GM18861 (cell line): ENCODE results near the gene ATG2B.

Experiments
- ATAC-seq: cut with Tn5 transposase; IDR thresholded peaks from one replicate; pipeline ENCODE4 v1.9.1; 2021; ENCODE audit not compliant: unreplicated experiment

ATG2B gene

DNA sequence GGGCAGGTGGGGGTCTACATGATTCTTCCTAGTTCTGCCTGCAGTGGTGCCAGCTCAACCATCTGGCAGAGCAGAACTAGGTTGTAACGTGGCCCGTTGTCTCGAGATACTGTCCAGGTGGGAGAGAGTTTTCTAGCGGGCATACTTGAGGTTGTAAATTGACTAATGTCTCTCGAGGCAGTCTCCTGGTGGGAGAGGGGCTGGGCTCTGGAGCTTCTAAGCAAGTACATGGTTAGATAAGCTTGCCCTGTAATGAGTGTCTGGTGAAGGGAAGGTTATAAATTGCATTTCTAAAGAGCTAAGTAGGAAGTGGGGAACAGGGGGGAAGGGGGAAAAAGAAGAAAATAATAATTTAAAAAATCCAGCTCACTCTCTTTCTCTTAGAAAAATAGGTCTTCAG is 89.0 kb downstream of the ATG2B start:
- no peak for ATAC-seq

DNA sequence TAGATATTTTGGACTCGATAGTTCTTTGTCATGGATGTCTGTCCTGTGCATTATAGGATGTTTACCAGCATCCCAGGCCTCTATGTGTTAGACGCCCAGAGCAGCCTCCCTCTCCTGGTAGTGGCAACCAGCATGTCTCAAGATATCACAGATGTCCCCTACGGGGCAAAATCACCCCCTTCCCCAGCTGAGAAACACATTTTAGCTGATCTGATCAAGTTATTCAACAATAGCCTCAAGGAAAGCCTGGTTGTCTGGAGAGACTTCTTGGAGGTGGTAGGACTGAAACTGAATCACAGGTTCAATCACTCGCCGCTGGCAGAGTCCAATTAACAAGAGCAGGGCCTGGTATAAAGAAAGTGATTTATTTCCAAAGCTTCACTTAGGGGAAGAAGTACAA is 89.5 kb downstream of the ATG2B start:
- no peak for ATAC-seq

DNA sequence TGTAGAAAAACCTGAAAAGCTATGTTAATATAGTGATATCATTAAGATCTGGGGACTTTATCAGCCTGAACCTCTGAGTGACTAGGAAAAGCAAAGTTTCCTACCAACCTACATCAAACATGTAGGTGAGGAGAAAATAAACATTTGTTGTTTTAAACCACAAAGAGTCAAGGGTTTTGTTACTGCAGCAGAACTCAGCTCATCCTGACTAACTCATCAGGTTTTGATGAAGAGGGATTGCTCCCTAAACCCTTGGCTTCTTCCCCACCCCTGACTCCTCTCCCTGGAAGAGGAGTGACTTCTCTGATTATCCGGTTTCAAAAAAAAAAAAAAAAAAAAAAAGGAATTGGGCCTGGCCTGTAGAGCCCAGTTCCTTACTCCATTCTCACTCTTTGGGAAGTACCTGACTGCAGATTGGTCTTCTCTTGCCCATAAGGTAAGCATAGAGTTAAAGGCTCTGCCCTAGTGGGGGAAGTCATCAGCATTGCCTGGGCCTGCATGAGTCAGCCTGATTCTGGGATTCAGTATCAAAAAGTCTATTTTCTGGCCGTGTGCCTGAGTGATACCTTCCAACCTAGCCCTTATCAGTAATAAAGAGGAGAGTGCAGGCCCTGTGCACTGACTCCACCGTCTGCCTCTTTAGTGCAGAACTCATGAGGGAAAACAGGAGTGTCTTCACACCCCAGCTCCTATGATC is 90.2 kb downstream of the ATG2B start:
- no peak for ATAC-seq

DNA sequence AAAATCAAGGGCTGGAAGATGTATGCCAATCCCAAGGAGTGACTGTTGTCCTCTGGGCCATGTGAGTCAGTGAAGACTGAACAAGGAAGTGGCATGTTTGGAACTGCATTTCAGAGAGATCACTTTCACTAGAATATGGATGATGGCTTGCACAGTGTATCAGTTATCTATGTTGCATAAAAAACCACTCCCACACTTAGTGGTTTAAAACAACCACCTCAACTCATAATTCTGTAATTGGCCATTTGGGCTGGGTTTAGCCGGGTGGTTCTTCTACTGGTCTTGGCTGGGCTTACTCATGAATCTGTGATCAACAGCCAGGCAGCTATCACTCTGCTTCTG is 91.7 kb downstream of the ATG2B start:
- no peak for ATAC-seq

DNA sequence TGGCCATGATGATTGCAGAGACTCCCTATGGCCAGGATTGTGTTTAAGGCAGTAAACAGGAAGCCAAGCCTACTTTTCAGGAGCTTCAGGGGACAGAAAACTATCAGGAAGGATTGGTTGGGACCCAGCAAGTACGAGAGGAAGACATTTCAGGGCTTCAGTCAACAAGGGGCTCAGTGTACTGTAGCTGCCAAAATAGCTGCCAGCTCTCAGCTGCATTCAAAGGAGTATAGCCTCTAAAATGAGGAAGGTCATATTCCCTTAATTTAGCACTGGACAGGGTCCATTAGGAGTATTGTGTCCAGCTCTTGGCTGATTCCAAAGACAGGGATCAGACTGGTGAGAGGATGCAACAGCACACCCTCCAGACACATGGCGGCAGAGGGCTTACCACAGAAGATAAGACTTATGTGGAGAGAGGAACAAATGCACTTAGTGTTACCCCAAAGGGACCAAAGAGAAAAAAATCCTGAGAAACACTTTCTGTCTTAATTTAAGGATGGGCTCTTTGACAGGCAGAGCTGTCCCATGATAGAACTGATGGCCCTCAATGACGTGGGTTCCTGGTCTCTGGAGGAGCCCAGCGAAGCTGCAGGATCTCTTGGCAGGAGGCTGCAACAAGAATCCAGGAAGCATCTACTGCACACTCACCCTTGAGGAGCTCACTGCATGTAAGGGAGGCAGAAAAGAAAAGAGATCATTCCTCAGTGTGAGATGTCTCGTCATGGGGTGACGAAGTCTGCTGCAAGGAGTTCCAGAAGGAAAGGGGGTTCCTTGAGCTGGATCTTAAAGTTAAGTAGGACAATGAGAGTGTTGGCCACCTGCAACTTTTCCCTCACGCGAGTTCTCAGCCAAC is 92.3 kb downstream of the ATG2B start:
- no peak for ATAC-seq

- no peak for ATAC-seq
Observed at GRCh38 chr14:96269359-96269710, 93.8 kb downstream of the ATG2B start.

DNA sequence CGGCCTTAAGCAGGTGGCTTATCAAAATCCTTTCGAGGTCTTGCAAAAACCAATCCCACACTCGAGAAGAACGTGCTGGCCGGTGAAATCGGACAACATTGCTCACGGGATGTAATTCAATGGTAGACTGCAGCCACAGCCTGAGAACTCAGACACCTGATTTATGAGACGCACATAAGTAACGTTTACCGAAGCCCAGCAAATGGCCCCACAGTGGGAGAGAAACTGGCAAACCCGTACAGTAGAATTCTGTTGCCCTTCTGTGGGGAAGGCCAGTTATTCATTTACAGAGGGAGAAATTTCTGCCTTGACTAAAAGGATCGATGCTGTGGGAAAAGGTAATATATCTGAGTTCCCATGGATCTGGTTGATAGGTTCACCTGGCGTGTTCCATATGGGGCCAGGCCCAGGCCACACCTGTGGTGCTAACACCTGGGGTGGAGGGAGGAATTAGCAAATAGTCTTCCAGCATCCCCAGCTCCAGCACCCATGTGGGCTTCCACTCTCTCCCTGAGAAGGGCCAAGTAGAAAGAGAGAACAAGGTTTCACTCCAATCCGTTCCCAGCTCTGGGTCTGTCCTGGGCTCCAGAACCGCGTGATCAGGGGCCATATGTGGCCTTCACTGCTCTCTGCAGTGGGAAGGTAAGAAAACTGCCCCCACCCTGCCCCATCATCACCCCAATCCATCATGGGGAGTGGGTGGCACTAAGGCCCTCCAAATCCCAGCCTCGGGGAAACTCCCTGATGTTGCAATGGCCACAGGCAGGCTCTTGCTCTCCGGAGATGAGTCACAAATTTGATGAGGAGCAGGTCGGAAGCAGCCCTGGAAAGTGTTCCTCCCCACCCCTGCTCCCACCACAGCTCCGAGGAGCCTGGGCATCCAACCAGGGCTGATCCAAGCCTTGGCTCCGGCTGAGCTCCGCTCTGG is 94.4 kb downstream of the ATG2B start:
- ATAC-seq, result no peak

- no peak for ATAC-seq
Observed at GRCh38 chr14:96267916-96268315, 95.2 kb downstream of the ATG2B start.

- ATAC-seq, result no peak
Observed at GRCh38 chr14:96267336-96267735, 95.8 kb downstream of the ATG2B start.

DNA sequence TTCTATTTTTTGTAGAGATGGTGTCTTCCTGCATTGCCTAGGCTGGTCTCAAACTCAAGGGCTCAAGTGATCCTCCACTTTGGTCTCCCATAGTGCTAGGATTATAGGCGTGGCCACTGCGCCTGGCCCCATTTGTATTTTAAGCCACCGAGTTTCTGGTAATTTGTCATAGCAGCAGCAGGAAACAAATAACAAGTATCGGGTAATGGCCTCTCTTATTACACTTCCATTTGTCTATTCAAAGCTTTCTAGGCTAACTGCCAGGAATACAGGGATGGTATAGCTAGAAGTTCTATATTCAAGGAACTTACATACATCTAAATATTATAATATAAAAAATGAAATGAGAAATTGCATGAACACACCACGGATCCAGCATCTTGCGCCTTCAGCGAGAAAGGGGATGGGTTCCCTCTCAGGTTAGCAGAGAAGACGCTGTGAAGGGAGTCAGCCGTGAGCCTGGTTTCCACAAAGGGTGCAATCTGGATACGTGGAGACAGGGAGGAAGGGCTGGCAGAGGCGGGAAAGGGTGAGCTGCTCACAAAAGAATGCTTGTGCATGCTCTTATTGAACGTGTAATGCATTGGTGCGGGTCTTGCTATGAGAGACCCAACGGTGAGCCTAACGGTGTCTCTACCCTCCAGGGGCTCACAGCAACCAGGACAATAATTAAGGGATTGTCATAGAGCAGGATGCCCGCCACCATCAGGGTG is 97.6 kb downstream of the ATG2B start:
- ATAC-seq, result no peak

DNA sequence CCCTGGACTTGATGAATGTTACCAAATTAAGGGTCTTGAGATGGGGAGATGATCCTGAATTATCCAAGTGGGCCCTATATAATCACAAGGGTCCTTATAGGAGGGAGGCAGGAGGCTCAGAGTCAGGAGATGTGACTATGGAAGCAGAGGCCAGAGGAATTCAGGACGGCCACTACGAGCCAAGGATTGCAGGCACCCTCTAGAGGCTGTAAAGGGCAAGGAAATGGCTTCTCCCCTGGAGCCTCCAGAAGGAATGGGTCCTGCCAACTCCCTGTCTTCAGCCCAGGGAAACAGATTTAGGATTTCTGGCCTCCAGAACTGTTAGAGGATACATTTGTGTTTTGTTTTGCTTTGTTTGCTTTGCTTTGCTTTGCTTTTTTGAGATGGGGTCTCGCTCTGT is 98.3 kb downstream of the ATG2B start:
- ATAC-seq, result no peak

GRCh38 chr14:96264200-96264553 is 99.0 kb downstream of the ATG2B start:
- no peak for ATAC-seq

- no peak for ATAC-seq
Observed at GRCh38 chr14:96263347-96264199, 99.6 kb downstream of the ATG2B start.

GRCh38 chr14:96261772-96262655 is 101.1 kb downstream of the ATG2B start:
- ATAC-seq, result no peak

DNA sequence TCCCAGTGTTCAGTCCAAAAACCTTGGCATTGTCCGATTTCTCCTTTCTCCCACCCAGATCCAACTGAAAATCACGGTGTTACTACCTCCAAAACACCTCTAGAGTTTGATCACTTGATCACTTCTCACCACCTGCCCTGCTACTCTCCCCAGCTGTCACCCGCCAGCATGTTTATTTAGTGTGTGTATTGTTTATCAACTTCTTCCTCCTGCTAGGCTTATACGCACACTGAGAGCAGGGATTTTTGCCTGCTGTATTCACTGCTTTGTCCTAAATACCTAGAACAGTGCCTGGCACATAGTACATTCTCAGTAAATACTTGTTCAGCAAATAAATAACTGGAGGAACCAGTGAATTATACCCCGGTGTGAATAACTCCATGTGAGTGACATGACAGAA is 102.1 kb downstream of the ATG2B start:
- ATAC-seq, result no peak

- ATAC-seq, result no peak
Observed at GRCh38 chr14:96260341-96260821, 102.8 kb downstream of the ATG2B start.

DNA sequence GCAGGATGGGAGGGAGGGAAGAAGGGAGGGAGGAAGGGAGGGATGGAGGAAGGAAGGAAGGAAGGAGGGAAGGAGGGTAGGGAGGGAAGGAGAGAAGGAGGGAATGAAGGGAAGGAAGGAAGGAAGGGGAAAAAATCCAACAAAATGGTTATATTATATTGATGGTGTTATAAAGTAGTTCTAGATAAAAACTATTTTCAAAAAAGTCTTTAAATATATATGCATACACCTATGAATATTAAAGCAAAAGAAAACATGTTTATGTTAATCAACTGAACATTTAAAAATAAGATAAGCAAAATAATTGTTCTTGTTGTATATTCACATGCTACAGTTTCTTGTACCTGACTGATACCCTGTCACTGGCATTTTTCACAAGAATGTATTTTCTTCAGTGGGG is 105.2 kb downstream of the ATG2B start:
- ATAC-seq, result no peak

DNA sequence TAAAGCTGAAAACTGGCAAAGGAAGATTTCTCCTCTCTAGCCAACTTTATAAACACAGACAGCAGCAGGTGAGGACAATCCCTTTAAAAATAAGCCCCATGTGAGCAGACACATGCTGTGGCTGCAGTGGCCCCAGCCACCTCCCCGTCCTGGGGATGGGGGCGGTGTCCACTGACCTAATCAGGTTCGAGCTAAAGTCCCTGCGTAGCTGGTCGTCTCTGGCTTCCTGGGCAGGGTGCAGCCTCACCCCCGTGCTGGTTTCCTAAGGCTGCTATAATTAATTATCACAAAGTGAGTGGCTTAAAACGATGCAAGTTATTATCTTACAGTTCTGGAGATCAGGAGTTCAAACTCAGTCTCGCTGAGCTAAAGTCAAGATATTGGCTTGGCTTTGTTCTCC is 106.1 kb downstream of the ATG2B start:
- ATAC-seq, result no peak

GRCh38 chr14:96256407-96256806 is 106.7 kb downstream of the ATG2B start:
- no peak for ATAC-seq
